Bronchial epithelial cell (primary cell): Measurements from ENCODE around the gene SNX4. TPM values are rescaled to one million over a fixed set of nuclear protein-coding genes. Genes with fewer than 3 reads are reported as not detected.

ENCODE experiments used
- DNase-seq: peaks from one replicate; pipeline ENCODE4 v3.0.0-alpha.2; 2010; ENCODE audit warnings: low read depth
- FAIRE-seq: peaks from 2 replicates; lab custom pipeline; 2011; peaks lifted over from hg19 to GRCh38; lab: Jason Lieb, UNC
- H3K27me3 ChIP-seq: 2 replicates; pipeline ENCODE4 v1.5.1; 2011; ENCODE audit warnings: low read length; ENCODE audit not compliant: control insufficient read depth, insufficient read depth
- H3K36me3 ChIP-seq: 2 replicates; pipeline ENCODE4 v1.5.1; 2011; ENCODE audit warnings: low read length; ENCODE audit not compliant: control insufficient read depth, insufficient read depth
- H3K4me3 ChIP-seq: 2 replicates; pipeline ENCODE4 v1.5.1; 2011; ENCODE audit warnings: mild to moderate bottlenecking, low read depth, low read length, control low read depth
- CTCF ChIP-seq: IDR thresholded peaks from 2 replicates; pipeline ENCODE4 v1.5.1; 2011; ENCODE audit warnings: mild to moderate bottlenecking, moderate library complexity, low read length, control low read depth, inconsistent platforms; ENCODE audit not compliant: insufficient read depth, severe bottlenecking
- total RNA-seq: library from RNA; depleted of rRNA; stranded (reverse); fragments of >200 nt; gene quantifications from 2 replicates; pipeline ENCODE4 v1.2.1, GENCODE V29; 2014

The SNX4 gene
- total RNA-seq, 1 donor from 2014 or later, result 21.9 TPM

GRCh38 chr3:125479091-125479490 lies 40.9 kb downstream of the SNX4 start:
- no peak for FAIRE-seq
- Histone ChIP-seq H3K4me3 (no peak overlapping the region), H3K36me3 (peaks cover 3% of the 10 kb centered on the region), H3K27me3 (no peaks in the 10 kb centered on the region)
- no peak for DNase-seq
- no peak for TF ChIP-seq CTCF

- Histone ChIP-seq H3K27me3 (no peaks in the 10 kb centered on the region), H3K4me3 (no peak overlapping the region), H3K36me3 (peaks cover 3% of the 10 kb centered on the region)
- no peak for FAIRE-seq
- DNase-seq, result no peak
- no peak for TF ChIP-seq CTCF
These were observed 41.7 kb downstream of the SNX4 start for GRCh38 chr3:125478326-125478725.

GRCh38 chr3:125477701-125478100 lies 42.3 kb downstream of the SNX4 start:
- H3K36me3 ChIP-seq, result peaks cover 3% of the 10 kb centered on the region
- TF ChIP-seq CTCF, result no peak
- no peak overlapping the region for H3K4me3 ChIP-seq
- H3K27me3 ChIP-seq, result no peaks in the 10 kb centered on the region
- DNase-seq, result no peak
- FAIRE-seq, result no peak

- no peak for TF ChIP-seq CTCF
- Histone ChIP-seq H3K4me3 (no peak overlapping the region), H3K27me3 (no peaks in the 10 kb centered on the region), H3K36me3 (peaks cover 4% of the 10 kb centered on the region)
- FAIRE-seq, result no peak
- no peak for DNase-seq
These were observed 49.3 kb downstream of the SNX4 start for GRCh38 chr3:125470671-125471070.

- Histone ChIP-seq H3K36me3 (peaks cover 2% of the 10 kb centered on the region), H3K4me3 (no peak overlapping the region), H3K27me3 (no peaks in the 10 kb centered on the region)
- FAIRE-seq, result no peak
- no peak for TF ChIP-seq CTCF
- DNase-seq, result no peak
These were observed 57.2 kb downstream of the SNX4 start for GRCh38 chr3:125462722-125463299.

- Histone ChIP-seq H3K27me3 (no peaks in the 10 kb centered on the region), H3K4me3 (no peak overlapping the region), H3K36me3 (peaks cover 4% of the 10 kb centered on the region)
- no peak for FAIRE-seq
- no peak for TF ChIP-seq CTCF
- peak; percentile 67 for DNase-seq
These were observed 58.1 kb downstream of the SNX4 start for GRCh38 chr3:125461896-125462295.
